Right cardiac atrium (tissue), 5 donors: ENCODE data around the gene TMPRSS12. TPM values are rescaled to one million over a fixed set of nuclear protein-coding genes. Genes with fewer than 3 reads are reported as not detected.

ENCODE experiments used
- ATAC-seq, 2 donors: fragments of 200-7000 bp; cut with Tn5 transposase; one replicate each; pipeline versions ENCODE4 v1.8.0 to v1.9.1; 2020; ENCODE audit warnings: moderate library complexity in 2 of 2, mild to moderate bottlenecking in 1 of 2
- DNase-seq, 3 donors: peaks; one replicate each; pipeline ENCODE4 v3.0.0-alpha.2; 2020
- H3K27ac ChIP-seq: one replicate; pipeline ENCODE4 v1.5.1; 2013; ENCODE audit warnings: mild to moderate bottlenecking, low read length, control low read depth, moderate library complexity
- H3K27me3 ChIP-seq: one replicate; pipeline ENCODE4 v1.6.1; 2013; ENCODE audit not compliant: control insufficient read depth, insufficient read depth
- H3K4me1 ChIP-seq: one replicate; pipeline ENCODE4 v1.6.1; 2013; ENCODE audit warnings: low read length; ENCODE audit not compliant: control insufficient read depth, insufficient read depth
- H3K4me3 ChIP-seq: one replicate; pipeline ENCODE4 v1.5.1; 2013; ENCODE audit warnings: low read length, control low read depth
- H3K9me3 ChIP-seq: one replicate; pipeline ENCODE4 v1.6.1; 2013; ENCODE audit warnings: low read length; ENCODE audit not compliant: control insufficient read depth
- WGBS: extraction: QIAGEN DNeasy Blood & Tissue Kit; methylation state at CpG from one replicate; pipeline ENCODE4 v1.1.7; 2013; 5-methylcytosine and 5-hydroxymethylcytosine counted together
- intact Hi-C, 4 donors: fragments of 100-400 bp; cut with DNase I; formaldehyde crosslinking; loops; one replicate each; pipeline versions ENCODE4 v1.11.0 to v1.14.0; 2022 to 2023
- polyA plus RNA-seq: library from polyadenylated mRNA; stranded (reverse); fragments of 200-250 nt; gene quantifications from one replicate; pipeline ENCODE4 v1.2.3, GENCODE V29; 2013
- total RNA-seq, 4 donors: library from RNA; stranded (reverse); fragmentation: NEBNext Ultra II Directional; extraction: Animal tissue kit (Norgen Biotek cat#: 25700); gene quantifications; one replicate each; pipeline ENCODE4 v1.2.1, GENCODE V29; 2021
- donor health status: healthy with polysubstance abuse.
- donor health status: DM: no; HTN: yes; CAD: no.
- donor health status: DM: no; HTN: no; CAD: no.
- donor health status: DM: no; HTN: yes; CAD: no; lungs with severe emphysema.
- donor health status: DM: yes; HTN: yes; CAD: no.

Gene TMPRSS12
- total and polyA plus RNA-seq, 5 donors: not detected

GRCh38 chr12:50914872-50915484 is 72.3 kb downstream of the TMPRSS12 start:
- intact Hi-C loops: no loop called here
- no peak for ATAC-seq
- Histone ChIP-seq H3K4me3 (no peak overlapping the region), H3K9me3 (peaks cover 6% of the 10 kb centered on the region), H3K4me1 (no peaks in the 10 kb centered on the region), H3K27ac (no peak overlapping the region), H3K27me3 (no peaks in the 10 kb centered on the region)
- 82% methylated on average over 6 of the region's 6 CpGs for WGBS
- DNase-seq: no peak

GRCh38 chr12:50916292-50916691 is 73.6 kb downstream of the TMPRSS12 start:
- no peak for ATAC-seq
- peaks cover 6% of the 10 kb centered on the region for H3K9me3 ChIP-seq
- intact Hi-C loops: no loop called here

GRCh38 chr12:50918584-50919316 is 76.0 kb downstream of the TMPRSS12 start:
- H3K4me3 ChIP-seq: no peak overlapping the region
- H3K4me1 ChIP-seq: peaks cover 2% of the 10 kb centered on the region
- intact Hi-C loops: no loop called here
- no peak for DNase-seq
- H3K27ac ChIP-seq: no peak overlapping the region
- no peaks in the 10 kb centered on the region for H3K27me3 ChIP-seq
- WGBS: 71% methylated on average over 5 of the region's 5 CpGs
- H3K9me3 ChIP-seq: peaks cover 3% of the 10 kb centered on the region
- no peak for ATAC-seq

More at GRCh38 chr12:50916292-50916691, 73.6 kb downstream of the TMPRSS12 start:
- no peaks in the 10 kb centered on the region for H3K27me3 ChIP-seq
- no peak overlapping the region for H3K4me3 ChIP-seq
- 57% methylated on average over 3 of the region's 3 CpGs for WGBS
- no peak overlapping the region for H3K27ac ChIP-seq
- no peaks in the 10 kb centered on the region for H3K4me1 ChIP-seq
- DNase-seq: no peak

DNA sequence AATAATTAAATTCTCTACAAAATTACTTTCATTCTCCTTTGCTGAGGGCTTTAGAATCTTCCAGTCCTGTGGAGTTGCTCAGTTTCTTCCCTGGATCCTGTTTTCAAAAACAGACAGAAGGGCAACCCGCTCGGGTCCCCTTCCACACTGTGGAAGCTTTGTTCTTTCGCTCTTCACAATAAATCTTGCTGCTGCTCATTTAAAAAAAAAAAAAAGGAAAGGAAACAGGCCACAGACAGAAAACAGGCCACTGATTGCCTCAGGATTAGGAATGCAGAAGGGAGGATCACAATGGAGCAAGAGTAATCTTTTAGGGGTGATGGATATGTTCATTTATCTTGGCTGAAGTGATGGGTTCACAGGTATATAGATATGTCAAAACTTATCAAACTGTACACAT is 80.1 kb downstream of the TMPRSS12 start:
- H3K27ac ChIP-seq: peak overlapping the region; percentile 24
- H3K4me3 ChIP-seq: peak overlapping the region; percentile 4
- intact Hi-C loops: loop anchor here in 2 of 4 donors (5.0 to 10.0 kb wide), 2 partner anchors 62 to 64 kb away; no protein-coding TSS in a partner anchor
- H3K4me1 ChIP-seq: peaks cover 2% of the 10 kb centered on the region
- 28% methylated on average over 3 of the region's 3 CpGs for WGBS
- H3K9me3 ChIP-seq: no peaks in the 10 kb centered on the region
- no peak for DNase-seq
- ATAC-seq: peak in 1 of 2 donors; percentile 19
- H3K27me3 ChIP-seq: no peaks in the 10 kb centered on the region

GRCh38 chr12:50923361-50924130 is 80.8 kb downstream of the TMPRSS12 start:
- 23% methylated on average over 8 of the region's 8 CpGs for WGBS
- ATAC-seq: no peak
- no peak for DNase-seq
- Histone ChIP-seq H3K4me3 (peak overlapping the region; percentile 99), H3K27ac (peak overlapping the region; percentile 99), H3K27me3 (no peaks in the 10 kb centered on the region), H3K9me3 (no peaks in the 10 kb centered on the region), H3K4me1 (peaks cover 8% of the 10 kb centered on the region)
- intact Hi-C loops: loop anchor here in 2 of 4 donors (5.0 to 10.0 kb wide), 2 partner anchors 61 to 64 kb away; no protein-coding TSS in a partner anchor

DNA sequence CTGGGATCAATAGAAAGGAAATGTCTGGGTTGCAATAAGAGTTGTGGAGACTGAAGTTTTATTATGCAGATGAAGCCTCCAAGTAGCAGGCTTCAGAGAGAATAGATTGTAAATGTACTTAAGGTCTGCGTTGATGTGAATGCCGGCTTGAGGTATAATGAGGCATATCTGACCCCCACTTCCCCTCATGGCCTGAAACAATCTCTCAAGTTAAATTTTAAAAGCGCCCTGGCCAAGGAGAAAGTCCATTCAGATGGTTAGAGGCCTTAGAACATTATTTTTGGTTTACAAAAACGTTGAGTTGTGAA is 81.4 kb downstream of the TMPRSS12 start:
- no peaks in the 10 kb centered on the region for H3K27me3 ChIP-seq
- H3K4me3 ChIP-seq: peak overlapping the region; percentile 99
- WGBS: 2% methylated on average over 4 of the region's 4 CpGs
- H3K9me3 ChIP-seq: no peaks in the 10 kb centered on the region
- ATAC-seq (peak in 1 of 2 donors; percentile 5), DNase-seq (no peak)
- H3K27ac ChIP-seq: peak overlapping the region; percentile 99
- intact Hi-C loops: loop anchor here in 2 of 4 donors (5.0 to 10.0 kb wide), 2 partner anchors 61 to 63 kb away; no protein-coding TSS in a partner anchor
- H3K4me1 ChIP-seq: peaks cover 8% of the 10 kb centered on the region

- Histone ChIP-seq H3K4me3 (peak overlapping the region; percentile 99), H3K27me3 (no peaks in the 10 kb centered on the region), H3K9me3 (no peaks in the 10 kb centered on the region), H3K4me1 (peaks cover 9% of the 10 kb centered on the region), H3K27ac (peak overlapping the region; percentile 99)
- intact Hi-C loops: loop anchor here in 2 of 4 donors (5.0 to 10.0 kb wide), 2 partner anchors 60 to 63 kb away; no protein-coding TSS in a partner anchor
- WGBS: 3% methylated on average over 13 of the region's 13 CpGs
- peak; percentile 97 to 98 for ATAC-seq
- DNase-seq: peak; percentile 92 to 96 (median 93)
Observed at GRCh38 chr12:50924439-50925341, 82.0 kb downstream of the TMPRSS12 start.

DNA sequence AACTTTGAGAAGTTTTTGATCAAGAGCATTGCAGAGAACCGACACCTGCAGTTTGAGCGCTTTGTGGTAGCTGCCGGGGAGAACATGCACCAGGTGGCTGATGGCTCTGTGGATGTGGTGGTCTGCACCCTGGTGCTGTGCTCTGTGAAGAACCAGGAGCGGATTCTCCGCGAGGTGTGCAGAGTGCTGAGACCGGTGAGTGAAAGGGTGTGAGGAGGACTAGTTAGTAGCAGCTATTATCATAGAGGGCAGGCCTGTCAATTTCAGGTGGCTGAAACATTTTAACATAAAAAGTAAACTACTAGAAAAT is 82.6 kb downstream of the TMPRSS12 start:
- peak; percentile 30 to 36 for ATAC-seq
- intact Hi-C loops: loop anchor here in 1 of 4 donors (10.0 kb wide), 1 partner anchor 60 kb away; no protein-coding TSS in a partner anchor
- Histone ChIP-seq H3K27ac (peak overlapping the region; percentile 99), H3K27me3 (no peaks in the 10 kb centered on the region), H3K4me3 (peak overlapping the region; percentile 99), H3K9me3 (no peaks in the 10 kb centered on the region), H3K4me1 (peaks cover 9% of the 10 kb centered on the region)
- WGBS: 12% methylated on average over 7 of the region's 7 CpGs
- DNase-seq: peak in 1 of 3 donors; percentile 55

GRCh38 chr12:50925920-50926319 is 83.2 kb downstream of the TMPRSS12 start:
- WGBS: 32% methylated on average over 1 of the region's 1 CpG
- H3K4me1 ChIP-seq: peaks cover 9% of the 10 kb centered on the region
- H3K4me3 ChIP-seq: peak overlapping the region; percentile 99
- ATAC-seq (no peak), DNase-seq (no peak)
- no peaks in the 10 kb centered on the region for H3K9me3 ChIP-seq
- H3K27ac ChIP-seq: peak overlapping the region; percentile 68
- no peaks in the 10 kb centered on the region for H3K27me3 ChIP-seq
- intact Hi-C loops: loop anchor here in 1 of 4 donors (10.0 kb wide), 1 partner anchor 59 kb away; no protein-coding TSS in a partner anchor

- peak overlapping the region; percentile 52 for H3K27ac ChIP-seq
- no peaks in the 10 kb centered on the region for H3K9me3 ChIP-seq
- WGBS: 27% methylated on average over 1 of the region's 1 CpG
- DNase-seq (no peak), ATAC-seq (no peak)
- H3K4me3 ChIP-seq: peak overlapping the region; percentile 99
- peaks cover 9% of the 10 kb centered on the region for H3K4me1 ChIP-seq
- intact Hi-C loops: loop anchor here in 1 of 4 donors (10.0 kb wide), 1 partner anchor 58 kb away; no protein-coding TSS in a partner anchor
- no peaks in the 10 kb centered on the region for H3K27me3 ChIP-seq
Observed at GRCh38 chr12:50926415-50926814, 83.7 kb downstream of the TMPRSS12 start.
